Measurements from ENCODE around the gene CDIP1. TPM values are rescaled to one million over a fixed set of nuclear protein-coding genes. Genes with fewer than 3 reads are reported as not detected.

CDIP1 gene
- total RNA-seq, 2 experiments from 2014 or later = 31.9 to 32.2 TPM

DNA sequence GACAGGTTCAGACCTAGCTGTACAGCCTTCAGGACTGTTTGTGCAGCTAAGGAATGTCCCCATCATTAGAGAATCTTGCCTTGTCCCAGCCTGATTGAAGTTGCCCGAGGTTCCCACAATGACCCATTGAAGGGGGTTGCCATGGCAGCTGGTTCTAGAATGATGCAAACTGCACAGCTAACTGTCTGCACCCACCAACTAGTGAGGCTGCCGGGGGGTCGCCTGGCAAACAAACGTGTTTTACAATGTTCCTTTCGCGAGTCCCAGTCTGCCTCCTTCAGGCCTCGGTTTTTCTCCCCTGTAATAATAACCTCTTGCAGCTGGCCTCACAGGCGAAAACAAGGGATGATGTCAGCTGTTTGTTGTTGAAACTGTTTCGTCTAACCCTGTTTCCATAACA lies 23.0 kb upstream of the CDIP1 start:
- CTCF ChIA-PET = interaction anchor here (2.5 to 2.9 kb wide), 2 partner anchors 13 to 55 kb away, joined by 10 to 12 read pairs; no protein-coding TSS in a partner anchor
- intact Hi-C loops (cut with micrococcal nuclease) = no loop called here
- Mint-ChIP-seq H3K27me3 (no peaks in the 10 kb centered on the region), H3K4me3 (no peak overlapping the region), H3K4me1 (ENCODE audit: low read depth) (peaks cover 3% of the 10 kb centered on the region), H3K27ac (no peak overlapping the region), H3K36me3 (ENCODE audit: low read depth) (no peaks in the 10 kb centered on the region), H3K9me3 (no peaks in the 10 kb centered on the region)
- TF ChIP-seq, protein P1, sequence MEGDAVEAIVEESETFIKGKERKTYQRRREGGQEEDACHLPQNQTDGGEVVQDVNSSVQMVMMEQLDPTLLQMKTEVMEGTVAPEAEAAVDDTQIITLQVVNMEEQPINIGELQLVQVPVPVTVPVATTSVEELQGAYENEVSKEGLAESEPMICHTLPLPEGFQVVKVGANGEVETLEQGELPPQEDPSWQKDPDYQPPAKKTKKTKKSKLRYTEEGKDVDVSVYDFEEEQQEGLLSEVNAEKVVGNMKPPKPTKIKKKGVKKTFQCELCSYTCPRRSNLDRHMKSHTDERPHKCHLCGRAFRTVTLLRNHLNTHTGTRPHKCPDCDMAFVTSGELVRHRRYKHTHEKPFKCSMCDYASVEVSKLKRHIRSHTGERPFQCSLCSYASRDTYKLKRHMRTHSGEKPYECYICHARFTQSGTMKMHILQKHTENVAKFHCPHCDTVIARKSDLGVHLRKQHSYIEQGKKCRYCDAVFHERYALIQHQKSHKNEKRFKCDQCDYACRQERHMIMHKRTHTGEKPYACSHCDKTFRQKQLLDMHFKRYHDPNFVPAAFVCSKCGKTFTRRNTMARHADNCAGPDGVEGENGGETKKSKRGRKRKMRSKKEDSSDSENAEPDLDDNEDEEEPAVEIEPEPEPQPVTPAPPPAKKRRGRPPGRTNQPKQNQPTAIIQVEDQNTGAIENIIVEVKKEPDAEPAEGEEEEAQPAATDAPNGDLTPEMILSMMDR (IDR thresholded peaks at IDR 0.05) = no peak
- POLR2A ChIA-PET = interaction anchor here (0.6 kb wide), 1 partner anchor 276 kb away, joined by 3 read pairs; no protein-coding TSS in a partner anchor
- DNase-seq (no peak), ATAC-seq (no peak)

DNA sequence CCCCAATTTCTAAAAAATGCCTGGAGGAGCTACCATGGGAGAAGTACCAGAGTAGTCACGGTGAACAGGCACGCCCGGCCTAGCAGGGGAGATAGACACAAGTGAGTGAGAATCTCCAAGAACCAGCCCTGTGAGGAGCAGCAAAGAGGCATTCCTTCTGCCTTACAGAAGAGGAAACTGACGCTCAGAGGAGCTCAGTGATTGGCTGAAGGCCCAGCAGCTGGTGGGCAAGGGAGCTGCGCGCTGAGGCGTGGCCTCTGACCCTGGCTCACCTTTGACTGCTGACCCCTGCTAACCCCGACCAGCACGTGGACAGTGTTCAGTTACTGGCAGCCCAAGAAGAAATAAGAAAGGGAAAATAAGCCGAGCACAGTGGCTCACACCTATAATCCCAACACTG lies 19.4 kb upstream of the CDIP1 start:
- CTCF ChIA-PET = interaction anchor here (1.2 kb wide), 1 partner anchor 9 kb away, joined by 3 read pairs; no protein-coding TSS in a partner anchor
- Mint-ChIP-seq H3K4me1 (ENCODE audit: low read depth) (no peaks in the 10 kb centered on the region), H3K27ac (no peak overlapping the region), H3K4me3 (no peak overlapping the region), H3K9me3 (no peaks in the 10 kb centered on the region), H3K27me3 (no peaks in the 10 kb centered on the region), H3K36me3 (ENCODE audit: low read depth) (no peaks in the 10 kb centered on the region)
- POLR2A ChIA-PET = no interaction called here
- TF ChIP-seq, protein P1 (IDR thresholded peaks at IDR 0.05) = no peak
- DNase-seq (no peak), ATAC-seq (no peak)
- intact Hi-C loops (cut with micrococcal nuclease) = no loop called here

DNA sequence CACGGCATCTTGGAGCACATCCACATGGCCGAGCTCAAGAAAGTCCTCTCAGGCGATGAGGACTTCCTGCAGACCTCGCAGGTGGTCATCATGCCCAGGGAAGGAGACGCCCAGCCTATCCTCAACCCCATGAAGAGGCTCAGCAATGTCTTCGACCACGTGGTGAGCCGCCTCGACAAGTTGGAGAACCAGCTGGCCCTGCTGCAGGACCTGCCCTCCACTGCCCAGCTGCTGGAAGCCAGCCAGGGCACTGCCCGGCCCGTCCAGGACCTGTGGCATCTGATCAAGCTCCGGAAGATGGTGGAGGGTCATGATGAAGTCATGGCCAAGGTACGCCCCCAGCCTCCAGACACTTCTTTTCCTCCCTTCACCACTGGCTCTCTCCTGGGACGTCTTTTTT lies 18.0 kb upstream of the CDIP1 start:
- CTCF ChIA-PET = interaction anchor here (1.0 kb wide), 1 partner anchor 13 kb away, joined by 4 read pairs; no protein-coding TSS in a partner anchor
- TF ChIP-seq, protein P1 (IDR thresholded peaks at IDR 0.05) = no peak
- Mint-ChIP-seq H3K36me3 (ENCODE audit: low read depth) (no peaks in the 10 kb centered on the region), H3K4me1 (ENCODE audit: low read depth) (no peaks in the 10 kb centered on the region), H3K9me3 (no peaks in the 10 kb centered on the region), H3K27me3 (no peaks in the 10 kb centered on the region), H3K4me3 (no peak overlapping the region), H3K27ac (no peak overlapping the region)
- ATAC-seq = no peak
- POLR2A ChIA-PET = no interaction called here
- no peak for DNase-seq
- intact Hi-C loops (cut with micrococcal nuclease) = no loop called here

DNA sequence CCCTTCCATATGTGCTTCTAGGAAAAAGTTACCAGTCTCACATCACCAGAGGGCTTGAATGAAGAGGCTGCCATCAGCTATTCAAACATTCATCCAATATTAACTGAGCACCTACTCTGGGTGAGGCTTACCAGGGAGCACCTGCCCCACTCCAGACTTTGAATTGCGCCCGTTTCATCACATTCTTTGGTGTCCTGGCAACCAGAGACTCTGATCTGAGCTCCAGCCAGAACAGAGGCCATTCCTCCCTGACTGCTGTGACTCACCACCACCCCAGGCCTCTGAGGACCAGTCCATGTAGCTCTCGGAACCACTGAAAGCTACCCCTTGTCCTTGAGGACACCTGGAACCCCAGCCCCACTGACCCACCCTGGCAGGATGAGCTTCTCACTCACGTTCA lies 17.5 kb upstream of the CDIP1 start, which contains the start of gene C16orf96:
C16orf96 (plus strand) TSS at position 229 of the 400 bp plus-strand sequence; CDS start at position 379, 150 bp downstream.
- H3K27ac Mint-ChIP-seq = no peak within 1 kb of the TSS
- no peaks in the 10 kb centered on the region for H3K4me1 Mint-ChIP-seq (ENCODE audit: low read depth)
- ChIA-PET POLR2A (no interaction called here), CTCF (interaction anchor here (1.0 kb wide), 1 partner anchor 13 kb away, joined by 4 read pairs; no protein-coding TSS in a partner anchor)
- intact Hi-C loops (cut with micrococcal nuclease) = no loop called here
- no peak within 1 kb of the TSS for H3K4me3 Mint-ChIP-seq
- H3K9me3 Mint-ChIP-seq = no peaks in the 10 kb centered on the region
- ATAC-seq (no peak), DNase-seq (no peak)
- H3K36me3 Mint-ChIP-seq (ENCODE audit: low read depth) = no peaks in the 10 kb centered on the region
- H3K27me3 Mint-ChIP-seq = no peaks in the 10 kb centered on the region
- TF ChIP-seq, protein P1 (IDR thresholded peaks at IDR 0.05) = no peak

DNA sequence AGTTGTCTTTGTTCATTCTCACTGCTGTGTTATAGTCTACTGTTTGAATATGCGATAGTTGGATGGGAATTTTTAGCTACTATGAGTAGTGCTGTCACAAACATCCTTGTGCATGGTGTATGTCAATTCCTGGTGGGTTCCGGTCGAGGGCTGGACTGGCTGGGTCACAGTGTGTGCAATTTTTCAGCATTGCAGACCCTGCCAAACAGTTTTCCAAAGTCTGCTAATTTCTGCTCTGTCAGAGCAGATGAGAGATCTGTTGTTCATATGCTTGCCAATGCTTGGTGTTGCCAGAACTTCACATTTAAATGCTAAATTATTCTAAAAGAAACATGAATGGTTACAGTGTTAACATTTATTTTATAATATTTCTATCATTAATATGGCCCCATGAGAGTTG lies 14.0 kb upstream of the CDIP1 start:
- H3K4me3 Mint-ChIP-seq = no peak overlapping the region
- ATAC-seq = no peak
- peaks cover 3% of the 10 kb centered on the region for H3K4me1 Mint-ChIP-seq (ENCODE audit: low read depth)
- no peak for DNase-seq
- no peaks in the 10 kb centered on the region for H3K9me3 Mint-ChIP-seq
- H3K27me3 Mint-ChIP-seq = no peaks in the 10 kb centered on the region
- TF ChIP-seq, protein P1 (IDR thresholded peaks at IDR 0.05) = no peak
- intact Hi-C loops (cut with micrococcal nuclease) = no loop called here
- CTCF ChIA-PET = interaction anchor here (0.8 to 1.1 kb wide), 2 partner anchors 46 to 47 kb away, joined by 3 to 4 read pairs; no protein-coding TSS in a partner anchor
- no peak overlapping the region for H3K27ac Mint-ChIP-seq
- POLR2A ChIA-PET = interaction anchor here (1.2 to 1.4 kb wide), 2 partner anchors 13 to 42 kb away, joined by 3 read pairs; no protein-coding TSS in a partner anchor
- no peaks in the 10 kb centered on the region for H3K36me3 Mint-ChIP-seq (ENCODE audit: low read depth)
